HG02885 (cell line): Measurements from ENCODE around the gene ZNF664.

Source experiments
- ATAC-seq: cut with Tn5 transposase; IDR thresholded peaks from one replicate; pipeline ENCODE4 v1.9.1; 2021; ENCODE audit warnings: mild to moderate bottlenecking; ENCODE audit not compliant: unreplicated experiment, poor library complexity

The ZNF664 gene

GRCh38 chr12:123986374-123986965 is 13.5 kb downstream of the ZNF664 start:
- no peak for ATAC-seq

- no peak for ATAC-seq
These were observed 14.0 kb downstream of the ZNF664 start for GRCh38 chr12:123987022-123987421.

- ATAC-seq, result no peak
These were observed 16.2 kb downstream of the ZNF664 start for GRCh38 chr12:123989168-123989567.

- ATAC-seq, result no peak
These were observed 16.7 kb downstream of the ZNF664 start for GRCh38 chr12:123989753-123990152.

- no peak for ATAC-seq
These were observed 17.5 kb downstream of the ZNF664 start for GRCh38 chr12:123990511-123990910.

- no peak for ATAC-seq
These were observed 18.4 kb downstream of the ZNF664 start for GRCh38 chr12:123991372-123991951.

GRCh38 chr12:123992118-123992825 is 19.3 kb downstream of the ZNF664 start:
- no peak for ATAC-seq

- no peak for ATAC-seq
These were observed 22.2 kb downstream of the ZNF664 start for GRCh38 chr12:123995023-123995748.

GRCh38 chr12:123996581-123996980 is 23.6 kb downstream of the ZNF664 start:
- no peak for ATAC-seq

GRCh38 chr12:123997033-123997822 is 24.2 kb downstream of the ZNF664 start:
- ATAC-seq, result no peak

GRCh38 chr12:123997908-123998307 is 24.9 kb downstream of the ZNF664 start:
- no peak for ATAC-seq

- ATAC-seq, result no peak
These were observed 25.5 kb downstream of the ZNF664 start for GRCh38 chr12:123998344-123998990.

GRCh38 chr12:123998991-123999359 is 26.0 kb downstream of the ZNF664 start:
- no peak for ATAC-seq

- ATAC-seq, result no peak
These were observed 27.1 kb downstream of the ZNF664 start for GRCh38 chr12:124000111-124000510.

- no peak for ATAC-seq
These were observed 28.3 kb downstream of the ZNF664 start for GRCh38 chr12:124001343-124001742.

GRCh38 chr12:124002021-124002644 is 29.1 kb downstream of the ZNF664 start:
- ATAC-seq, result no peak

- no peak for ATAC-seq
These were observed 29.6 kb downstream of the ZNF664 start for GRCh38 chr12:124002654-124003053.

GRCh38 chr12:124004233-124004875 is 31.3 kb downstream of the ZNF664 start:
- ATAC-seq, result no peak
